Measurements from ENCODE around the gene TFF3.

Gene TFF3

DNA sequence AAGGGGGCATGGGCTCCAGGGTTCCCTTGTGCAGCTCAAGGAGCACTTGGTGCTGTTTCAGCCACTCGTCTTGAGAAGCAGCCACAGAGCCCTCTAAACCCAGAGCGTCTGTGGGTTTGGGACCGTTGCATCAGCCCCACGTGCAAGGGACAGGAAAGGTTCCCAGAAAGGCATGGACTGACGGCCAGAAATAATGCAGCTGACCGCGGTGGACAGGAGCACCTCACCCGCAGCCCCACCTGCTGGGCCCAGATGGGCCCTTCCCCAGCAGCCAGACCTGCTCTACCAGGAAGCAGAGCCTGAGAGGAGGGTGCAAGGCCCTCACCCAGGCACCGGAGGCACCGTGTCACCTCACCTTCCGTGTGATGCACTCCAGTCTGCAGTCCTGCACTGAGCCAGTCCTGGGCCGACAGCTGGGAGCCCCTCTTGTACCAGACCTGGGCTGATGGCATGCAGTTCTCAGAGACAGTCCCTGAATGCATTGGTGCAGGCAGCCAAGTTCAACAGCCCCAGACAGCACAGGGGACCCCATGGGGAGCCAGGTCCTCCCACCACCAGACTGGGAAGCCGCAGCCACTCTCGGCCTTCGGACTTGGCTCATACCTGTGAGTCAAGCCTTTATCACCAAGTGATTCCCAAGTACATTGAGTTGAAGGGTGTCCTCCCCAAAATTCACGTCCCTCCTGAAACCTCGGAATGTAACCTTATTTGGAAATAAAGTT lies 4.8 kb upstream of the TFF3 start:
- DNase-seq, result no peak

DNA sequence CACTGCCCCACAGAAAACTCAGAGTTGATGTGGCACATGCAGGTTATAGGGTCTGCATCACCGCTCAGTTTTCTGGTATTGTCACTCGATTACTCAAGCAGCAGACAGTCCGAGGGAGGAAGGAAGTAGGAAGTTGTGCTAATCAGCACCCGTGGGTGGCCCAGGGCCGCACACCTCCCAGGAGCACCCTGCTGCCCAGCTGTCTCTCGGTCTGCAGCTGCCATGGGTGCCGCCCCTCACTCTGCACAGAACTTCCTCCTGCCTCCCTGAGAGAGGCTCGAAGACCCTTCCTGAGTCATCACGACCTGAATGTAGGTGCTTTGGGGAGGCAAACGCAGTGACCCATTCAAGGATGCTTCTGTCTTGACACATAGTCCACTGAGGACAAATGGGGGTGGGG lies 4.2 kb upstream of the TFF3 start:
- DNase-seq, result no peak

DNA sequence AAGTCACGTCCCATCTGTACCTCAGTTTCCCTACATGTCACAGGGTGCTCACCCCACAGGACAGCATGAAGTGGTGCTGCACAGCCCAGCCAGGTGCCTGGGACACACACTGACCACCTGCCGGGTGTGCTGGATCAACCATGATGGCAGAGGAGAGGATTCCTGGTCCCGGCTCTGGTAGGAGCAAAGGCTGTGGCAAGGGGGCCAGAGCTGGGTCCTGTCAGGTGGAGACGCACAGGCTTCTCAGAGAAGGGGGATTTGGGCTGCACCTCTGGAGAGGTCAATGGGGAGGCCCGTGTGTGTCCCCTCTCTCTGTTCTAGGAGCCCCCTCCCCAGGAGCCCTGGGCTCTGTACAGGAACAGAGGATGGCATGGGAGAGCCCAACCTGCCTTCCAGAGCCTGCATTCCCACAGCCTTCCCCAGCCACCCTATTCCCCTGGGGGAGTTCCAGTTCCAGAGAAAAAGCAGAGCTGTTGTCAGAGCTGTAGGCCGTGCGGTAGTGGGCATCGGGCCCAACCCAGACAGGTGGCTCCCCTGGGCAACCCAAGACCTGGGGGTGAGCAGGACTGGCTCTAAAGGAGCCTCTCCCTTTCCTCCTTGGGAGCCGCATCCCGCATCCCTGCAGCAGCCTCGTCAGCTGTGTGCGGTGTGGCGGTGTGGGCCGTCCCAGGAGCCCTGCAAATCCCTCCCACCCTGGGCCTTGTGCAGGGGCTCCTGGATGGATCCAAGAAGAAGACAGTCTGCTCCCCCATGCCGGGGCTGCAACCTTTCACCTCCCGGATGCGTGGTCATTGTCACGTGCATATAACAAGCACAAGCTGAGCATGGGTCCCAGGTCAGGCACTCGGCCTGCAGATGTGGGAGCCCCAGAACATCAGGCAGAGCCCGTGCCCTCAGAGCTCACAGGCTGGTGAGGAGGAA lies 2.9 kb upstream of the TFF3 start:
- DNase-seq, result no peak

DNA sequence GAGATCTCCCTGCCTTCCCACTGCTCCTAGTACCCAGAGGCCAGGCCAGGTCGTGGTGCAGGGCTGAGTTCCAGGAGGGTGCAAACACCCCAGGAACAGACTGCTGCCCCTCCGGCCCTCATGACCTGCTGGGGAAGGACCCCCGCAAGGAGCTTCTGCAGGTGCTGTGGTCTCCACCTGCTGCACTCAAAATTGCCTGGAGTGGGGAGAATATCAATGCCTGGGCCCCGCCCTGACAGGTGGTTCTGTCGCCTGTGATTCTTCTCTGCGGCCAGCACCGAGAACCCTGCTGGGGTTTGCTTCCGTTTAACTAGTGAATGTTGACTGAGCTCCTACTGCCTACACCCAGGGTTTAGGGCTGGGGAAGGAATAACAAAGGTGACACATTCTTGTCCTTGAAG lies 2.1 kb upstream of the TFF3 start:
- no peak for DNase-seq

DNA sequence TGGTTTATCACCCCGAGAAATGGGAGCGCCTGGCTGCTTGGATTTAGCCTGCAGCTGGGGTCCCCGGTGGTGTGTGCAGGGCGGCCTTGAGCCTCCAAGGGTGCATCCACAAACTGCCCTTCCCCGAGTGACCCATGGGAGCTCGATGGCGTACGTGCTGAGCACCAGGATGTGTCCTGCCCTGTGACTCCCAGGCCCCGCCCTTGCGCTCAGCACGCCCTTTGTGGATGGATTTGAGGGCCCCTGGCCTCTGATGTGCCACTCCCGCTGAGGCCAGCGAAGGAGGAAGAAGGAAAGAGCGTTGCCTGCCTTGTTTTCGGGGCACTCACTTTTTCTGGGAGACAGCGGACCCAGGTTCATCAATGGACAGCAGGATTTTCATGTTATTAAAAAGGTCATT lies 1.7 kb upstream of the TFF3 start:
- no peak for DNase-seq

DNA sequence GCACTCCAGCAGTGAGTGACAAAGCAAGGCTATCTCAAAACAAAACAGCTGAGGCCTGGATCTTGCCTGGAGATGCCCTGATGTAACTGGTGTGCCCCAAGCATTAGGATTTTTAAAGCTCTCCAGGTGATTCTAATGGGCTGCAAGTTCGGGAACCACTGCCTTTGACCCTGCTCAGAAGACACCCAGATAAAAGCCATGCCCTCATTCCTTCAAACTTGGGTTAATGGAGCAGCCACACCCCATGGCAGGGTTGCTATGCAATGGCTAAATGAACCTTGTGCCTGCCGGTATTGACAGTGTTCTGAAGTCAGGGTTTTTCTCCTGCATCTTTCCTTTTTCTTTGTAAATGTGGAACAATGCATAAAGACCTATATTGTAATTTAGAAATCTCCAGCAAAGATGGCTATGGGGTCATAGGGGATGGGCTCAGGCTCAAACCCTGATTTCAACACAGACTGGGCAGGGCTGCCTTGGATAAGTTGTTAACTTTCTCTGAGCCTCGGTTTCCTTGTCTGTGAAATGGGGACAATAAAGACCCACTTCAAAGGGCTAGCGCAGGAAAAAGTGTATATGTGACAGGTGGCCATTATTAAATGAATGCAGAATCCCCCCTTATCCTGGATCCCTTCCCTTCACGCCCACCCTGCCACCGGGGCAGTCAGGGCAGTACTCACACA lies 453 bp downstream of the TFF3 start:
- DNase-seq, result no peak

DNA sequence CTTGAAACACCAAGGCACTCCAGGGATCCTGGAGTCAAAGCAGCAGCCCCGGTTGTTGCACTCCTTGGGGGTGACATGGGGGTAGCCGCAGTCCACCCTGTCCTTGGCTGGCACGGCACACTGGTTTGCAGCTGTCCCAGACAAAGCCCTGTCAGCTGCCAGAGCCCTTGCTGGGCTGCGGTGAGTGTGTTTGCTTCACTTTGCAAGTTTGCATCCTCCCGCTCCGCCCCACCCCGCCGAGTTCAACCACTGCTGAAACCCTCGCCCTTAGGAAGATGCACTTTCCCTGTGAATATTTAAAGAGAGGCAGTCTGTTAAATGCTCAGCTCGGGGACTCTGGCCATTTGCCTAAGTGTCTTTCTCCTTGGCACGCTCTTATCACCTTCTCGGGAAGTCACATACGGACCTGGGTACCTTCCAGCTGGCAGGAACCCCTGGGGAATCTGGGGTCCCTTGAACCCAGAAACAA lies 1.7 kb downstream of the TFF3 start:
- DNase-seq, result no peak

DNA sequence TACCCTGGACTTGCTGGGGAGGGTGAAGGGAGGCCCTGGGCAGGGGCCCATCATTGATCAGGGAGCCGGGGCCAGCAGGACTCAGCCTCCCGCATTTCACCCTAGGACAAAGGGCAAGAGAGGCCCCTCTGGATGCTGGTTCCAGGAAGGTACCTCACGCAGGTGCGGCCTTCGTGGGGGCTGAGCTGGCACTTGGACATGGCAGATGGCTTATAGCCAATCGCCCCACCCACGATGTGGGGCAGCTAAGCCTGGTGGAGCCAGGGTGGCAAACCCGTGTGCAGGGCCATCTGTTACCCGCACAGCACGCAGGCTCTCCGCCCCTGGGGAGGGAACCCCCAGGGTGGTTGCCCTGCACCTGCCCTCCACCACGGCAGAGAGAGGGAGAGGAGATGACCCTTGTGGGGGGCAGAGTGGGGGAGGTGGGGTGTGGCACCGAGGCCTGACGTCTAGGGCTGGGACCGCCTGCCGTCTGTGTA lies 2.5 kb downstream of the TFF3 start:
- no peak for DNase-seq

DNA sequence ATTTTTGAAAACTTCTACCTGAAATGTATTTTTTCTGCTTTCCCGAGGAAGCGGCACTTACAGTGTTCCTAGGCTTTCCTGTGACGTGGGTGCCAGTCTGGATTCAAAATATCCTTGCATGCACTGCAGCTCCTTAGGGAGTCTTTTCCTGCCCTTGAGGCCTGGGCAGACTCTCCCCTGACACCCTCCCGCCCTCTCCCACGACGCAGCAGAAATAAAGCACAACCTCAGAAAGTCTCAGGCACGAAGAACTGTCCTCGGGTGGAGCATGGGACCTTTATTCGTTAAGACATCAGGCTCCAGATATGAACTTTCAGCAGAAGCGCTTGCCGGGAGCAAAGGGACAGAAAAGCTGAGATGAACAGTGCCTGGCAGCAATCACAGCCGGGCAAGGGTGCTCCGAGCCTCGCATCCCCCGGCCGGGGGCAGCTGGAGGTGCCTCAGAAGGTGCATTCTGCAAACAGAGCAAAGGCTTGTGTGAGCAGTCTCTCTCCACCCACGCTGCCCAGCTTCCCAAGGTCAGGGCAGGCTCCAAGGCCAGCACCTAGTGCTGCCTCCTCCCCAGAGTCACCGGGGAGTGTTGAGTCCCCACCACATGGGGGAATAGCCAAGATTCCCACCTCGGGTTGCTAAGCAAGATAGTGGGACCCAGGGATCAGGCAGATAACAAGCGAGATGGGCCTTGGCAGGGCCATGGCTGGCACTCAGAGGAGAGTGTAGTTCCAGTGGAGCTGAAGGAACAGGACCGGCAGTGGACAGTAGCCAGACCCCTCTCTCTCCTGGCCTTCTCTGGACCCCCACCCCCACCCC lies 3.2 kb downstream of the TFF3 start:
- DNase-seq, result no peak

DNA sequence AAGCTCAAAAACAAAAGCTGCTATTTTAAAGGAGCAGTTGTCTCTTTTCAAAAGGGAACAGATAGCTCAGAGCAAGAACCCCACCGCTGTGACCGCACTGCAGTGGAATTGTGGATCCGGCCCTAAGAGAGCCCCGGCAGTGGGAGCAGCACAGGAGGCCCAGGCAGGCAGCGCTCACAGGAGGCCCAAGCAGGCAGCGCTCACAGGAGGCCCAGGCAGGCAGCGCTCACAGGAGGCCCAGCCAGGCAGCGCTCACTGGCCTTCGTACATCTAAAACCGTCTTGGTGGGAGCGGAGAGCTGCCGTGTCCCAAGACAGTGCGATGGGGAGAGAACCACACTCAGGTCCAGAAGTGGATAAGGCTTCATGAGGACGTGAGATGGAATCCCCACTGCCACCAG lies 4.0 kb downstream of the TFF3 start:
- DNase-seq, result no peak

DNA sequence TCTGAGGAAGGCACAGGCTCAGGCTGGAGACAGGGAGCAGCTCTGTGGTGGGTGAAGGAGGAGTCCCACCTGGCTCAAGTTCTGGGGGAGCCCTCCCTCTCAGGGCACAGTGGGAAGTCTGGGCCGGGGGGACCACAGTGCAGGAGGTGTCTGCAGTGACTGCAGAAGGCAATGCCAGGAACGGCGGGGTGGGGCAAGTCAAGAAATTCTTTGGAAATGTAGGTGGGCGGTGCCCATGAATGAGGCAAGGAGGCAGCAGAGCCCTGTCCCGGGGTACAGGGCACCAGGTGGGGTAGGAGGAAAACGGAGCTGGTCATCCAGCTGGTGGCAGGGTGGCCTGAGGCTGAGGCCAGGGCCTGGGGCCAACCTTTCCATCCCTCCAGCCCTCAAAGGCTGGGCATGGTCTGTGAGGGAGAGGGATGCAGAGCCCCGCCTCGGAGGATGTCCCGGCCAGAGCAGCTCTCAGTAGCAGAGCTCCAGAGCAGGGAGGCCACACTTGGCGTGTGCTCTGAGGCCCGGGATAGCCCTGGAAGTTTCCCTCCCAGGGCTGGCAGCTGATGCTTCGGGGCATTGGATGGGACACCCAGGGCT lies 4.7 kb downstream of the TFF3 start:
- no peak for DNase-seq

DNA sequence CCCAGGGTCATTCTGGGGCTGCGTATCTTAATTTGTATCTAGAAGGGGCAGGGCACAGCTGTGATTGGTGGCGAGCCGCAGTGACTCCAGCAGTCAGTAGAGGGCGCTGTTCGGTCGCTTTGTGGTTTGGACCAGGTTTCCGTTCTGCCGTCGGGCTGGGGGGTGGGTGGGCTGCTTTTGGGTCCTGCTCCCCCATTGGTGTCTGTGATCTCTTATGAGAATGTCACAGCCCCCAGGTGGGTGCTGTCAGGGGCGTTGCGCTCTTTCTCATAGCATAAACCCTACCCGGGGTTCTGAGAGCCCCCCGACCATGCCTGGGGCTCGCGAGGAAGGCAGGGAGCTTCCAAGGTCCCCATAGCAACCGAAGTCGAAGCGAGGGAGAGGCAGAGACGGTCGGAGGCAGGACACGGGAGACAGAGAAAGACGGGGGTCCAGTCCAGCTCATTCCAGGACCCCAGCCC lies 5.4 kb downstream of the TFF3 start:
- DNase-seq, result peak; percentile 57 to 70

DNA sequence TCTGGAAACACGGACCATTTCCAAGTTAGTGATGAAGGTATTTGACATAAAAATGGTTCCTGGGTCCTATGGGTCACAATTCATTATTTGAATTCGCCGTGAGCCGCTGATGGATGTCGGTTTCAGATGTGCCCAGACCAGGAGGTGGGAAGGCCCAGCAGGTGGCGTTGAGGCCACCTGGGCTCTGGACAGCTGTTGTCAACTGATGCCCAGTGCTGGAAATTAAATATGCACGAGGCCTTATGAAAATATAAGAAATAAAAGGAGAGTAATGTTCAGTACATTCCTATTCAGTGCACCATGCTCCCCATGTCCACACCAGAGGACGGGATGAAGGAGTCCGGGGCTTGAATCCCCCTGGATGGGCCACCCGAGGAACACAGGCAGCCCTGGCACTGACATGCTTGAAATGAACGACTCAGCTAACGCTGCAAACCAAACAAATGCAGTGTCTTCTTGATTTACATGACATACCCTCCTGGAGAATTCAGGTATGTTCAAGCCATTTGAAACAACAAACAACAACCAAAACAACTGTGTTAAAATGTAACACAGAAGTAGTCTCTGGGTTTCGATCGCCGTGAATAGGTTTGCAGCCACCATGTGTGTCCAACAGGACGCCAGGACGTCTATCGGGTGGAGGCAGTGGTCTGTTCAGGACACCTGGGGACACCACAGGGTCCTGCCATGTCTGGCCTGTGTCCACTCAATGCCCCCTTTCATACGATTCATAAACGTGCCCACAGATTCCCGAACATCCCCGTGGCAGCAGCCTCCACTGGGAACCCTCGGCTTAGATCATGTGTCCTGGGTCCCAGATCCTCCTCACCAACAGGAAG lies 6.1 kb downstream of the TFF3 start:
- no peak for DNase-seq

DNA sequence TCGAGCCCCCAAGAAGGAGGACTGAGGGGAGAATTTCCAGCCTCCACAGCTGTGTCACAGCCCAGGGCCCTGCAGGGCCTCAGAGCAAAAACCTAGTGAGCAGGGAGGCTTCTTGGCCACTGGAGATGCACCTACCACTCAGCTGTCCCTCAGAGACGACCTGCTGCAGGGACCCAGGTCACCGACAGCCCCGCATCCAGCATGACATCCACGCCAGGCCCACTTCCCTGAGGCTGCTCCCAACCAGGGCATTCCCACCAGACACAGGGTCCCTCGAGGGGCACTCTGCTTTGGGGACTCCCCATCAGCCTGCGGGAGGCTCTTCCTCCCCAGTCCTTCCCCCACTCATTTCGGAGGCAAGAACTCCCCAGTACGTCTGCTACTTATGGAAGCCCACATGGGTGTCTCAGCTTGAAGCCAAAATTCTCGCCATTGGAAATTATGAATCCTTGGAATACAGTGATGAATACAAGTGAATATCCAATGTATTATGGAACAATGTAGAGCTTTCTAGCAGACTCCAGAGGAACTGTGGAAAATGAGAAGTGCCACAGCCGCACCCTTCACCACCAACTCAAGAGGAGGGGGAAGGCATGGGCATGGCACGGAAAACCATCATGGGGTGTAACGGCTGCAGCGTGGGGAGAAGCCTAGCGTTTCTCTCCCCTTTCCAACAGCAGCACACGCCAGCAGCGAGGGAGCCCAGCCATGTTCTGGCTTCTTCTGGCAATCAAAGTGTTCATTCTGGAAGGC lies 6.9 kb downstream of the TFF3 start:
- DNase-seq, result no peak

DNA sequence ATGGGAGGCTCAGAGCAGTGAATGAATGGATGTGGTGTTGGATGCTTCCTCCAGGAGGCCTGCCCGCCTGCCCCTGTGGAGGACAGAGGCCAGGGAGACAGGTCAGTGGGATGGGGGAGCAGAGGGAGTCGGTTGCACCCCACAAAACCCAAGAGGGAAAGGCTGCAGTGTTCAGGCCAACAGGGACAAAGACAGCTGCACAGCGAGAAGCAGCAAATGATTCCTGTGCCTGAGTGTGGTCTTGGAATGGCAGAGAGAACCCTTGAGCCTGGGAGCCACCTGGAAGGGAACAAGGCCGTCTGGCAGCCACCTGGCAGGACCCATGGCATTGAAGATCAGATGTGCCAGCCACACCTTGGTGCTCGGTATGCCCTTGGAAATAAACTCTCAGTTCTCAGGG lies 8.1 kb downstream of the TFF3 start:
- DNase-seq, result no peak

DNA sequence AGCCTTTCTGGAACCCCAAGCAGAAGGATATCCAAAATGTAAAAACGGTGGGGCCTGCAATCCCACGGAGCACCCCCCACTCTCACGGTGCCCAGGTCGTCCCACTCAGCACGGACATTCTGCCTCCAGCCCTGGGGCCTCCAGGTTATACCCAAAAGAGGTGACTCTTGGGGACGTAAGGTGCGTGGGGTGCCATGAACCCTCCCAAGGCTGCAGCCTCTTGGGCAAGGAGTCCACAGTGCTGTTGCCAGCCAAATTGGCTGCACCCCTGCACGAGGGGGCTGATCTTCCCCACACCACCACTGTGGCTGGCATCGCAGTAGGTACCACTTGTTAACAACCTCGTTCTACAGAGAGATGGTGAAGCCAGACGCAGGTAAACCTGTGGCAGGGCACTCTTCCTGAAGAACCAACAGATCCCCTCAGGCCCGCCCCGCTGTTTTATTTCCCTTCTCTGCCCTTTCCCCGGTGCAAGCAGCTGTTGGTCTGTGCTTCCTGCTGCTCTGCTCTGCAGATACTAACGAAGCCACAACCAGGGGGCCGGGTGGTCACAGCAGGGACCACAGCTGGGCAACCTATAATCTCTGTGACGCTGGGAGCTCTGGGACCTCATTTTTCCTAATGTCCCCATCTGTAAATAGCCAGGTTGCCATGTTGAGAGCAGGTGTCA lies 8.7 kb downstream of the TFF3 start:
- no peak for DNase-seq

DNA sequence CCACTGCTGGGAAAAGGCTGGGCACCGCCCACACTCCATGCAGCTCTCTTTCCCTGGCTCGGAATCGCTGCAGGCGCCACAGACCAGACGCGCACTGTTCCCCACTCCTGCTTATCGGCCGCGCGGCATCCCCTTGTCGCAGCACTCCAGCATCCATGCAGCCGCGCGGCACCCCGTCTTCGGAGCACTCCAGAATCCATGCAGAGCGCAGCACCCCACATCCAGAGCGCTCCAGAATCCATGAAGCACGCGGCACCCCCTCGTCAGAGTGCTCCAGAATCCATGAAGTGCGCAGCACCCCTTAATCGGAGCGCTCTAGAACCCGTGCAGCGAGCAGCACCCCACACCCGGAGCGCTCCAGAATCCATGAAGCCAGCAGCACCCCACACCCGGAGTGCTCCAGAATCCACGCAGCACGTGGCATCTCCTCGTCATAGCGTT lies 9.5 kb downstream of the TFF3 start:
- no peak for DNase-seq

DNA sequence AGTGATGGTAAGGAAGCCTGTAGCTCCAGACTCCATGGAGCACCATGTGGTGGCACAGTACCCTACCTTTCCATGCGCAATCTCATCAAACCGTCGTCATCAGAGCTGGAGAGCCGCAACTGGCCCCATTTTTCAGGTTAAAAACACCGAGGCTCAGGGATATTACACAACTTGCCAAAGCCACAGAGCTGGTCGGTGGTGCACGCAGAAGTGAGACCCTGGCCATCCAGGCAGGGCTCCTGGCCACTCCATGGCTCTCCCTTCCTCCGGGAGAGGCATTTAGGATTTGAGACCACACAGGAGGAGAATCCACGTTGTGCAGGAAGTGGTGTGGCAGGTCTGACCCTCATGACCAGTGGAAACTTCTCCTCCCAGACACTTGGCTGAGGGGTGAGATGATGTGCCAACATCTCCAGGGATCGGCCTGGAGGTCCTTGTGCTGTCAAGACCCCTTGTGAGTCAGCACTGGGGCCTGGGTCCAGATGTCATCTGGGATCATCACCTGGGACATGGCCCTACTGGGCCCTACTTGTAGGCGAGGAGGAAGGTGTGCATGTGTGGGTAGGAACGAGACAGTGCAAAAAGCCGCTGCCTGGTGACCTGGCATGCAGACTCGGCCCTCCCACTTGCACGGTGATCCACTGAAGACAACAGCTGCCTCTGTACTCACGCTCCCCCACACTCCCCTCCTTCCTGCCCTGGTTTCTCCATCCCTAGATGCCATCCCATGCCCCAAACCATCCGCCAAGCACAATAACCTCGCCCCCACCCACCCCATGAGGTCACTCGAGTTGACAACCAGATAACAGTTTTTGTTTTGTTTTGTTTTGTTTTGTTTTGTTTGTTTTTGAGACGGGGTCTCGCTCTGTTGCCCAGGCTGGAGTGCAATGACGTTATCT lies 10.4 kb downstream of the TFF3 start:
- DNase-seq, result no peak

DNA sequence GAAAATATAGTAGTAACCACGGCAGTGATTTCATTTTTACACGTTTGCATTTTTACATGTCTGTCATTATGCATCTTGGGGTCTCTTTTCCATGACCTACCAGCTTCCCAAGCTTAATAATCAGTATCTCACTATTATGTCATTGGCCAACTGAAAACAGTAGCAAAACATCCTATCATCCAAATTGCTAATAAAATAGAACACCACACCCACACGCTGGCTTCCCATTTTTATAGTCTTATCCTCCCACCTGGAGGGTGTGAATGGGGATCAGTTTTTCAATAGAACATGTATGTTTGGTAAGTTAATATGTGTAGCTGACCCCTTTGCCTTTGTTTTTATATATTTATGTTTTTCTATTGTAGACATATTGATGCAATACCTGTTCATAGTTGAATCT lies 11.8 kb downstream of the TFF3 start:
- DNase-seq, result no peak
